ENCODE measurements around the gene CNDP1.

DNA sequence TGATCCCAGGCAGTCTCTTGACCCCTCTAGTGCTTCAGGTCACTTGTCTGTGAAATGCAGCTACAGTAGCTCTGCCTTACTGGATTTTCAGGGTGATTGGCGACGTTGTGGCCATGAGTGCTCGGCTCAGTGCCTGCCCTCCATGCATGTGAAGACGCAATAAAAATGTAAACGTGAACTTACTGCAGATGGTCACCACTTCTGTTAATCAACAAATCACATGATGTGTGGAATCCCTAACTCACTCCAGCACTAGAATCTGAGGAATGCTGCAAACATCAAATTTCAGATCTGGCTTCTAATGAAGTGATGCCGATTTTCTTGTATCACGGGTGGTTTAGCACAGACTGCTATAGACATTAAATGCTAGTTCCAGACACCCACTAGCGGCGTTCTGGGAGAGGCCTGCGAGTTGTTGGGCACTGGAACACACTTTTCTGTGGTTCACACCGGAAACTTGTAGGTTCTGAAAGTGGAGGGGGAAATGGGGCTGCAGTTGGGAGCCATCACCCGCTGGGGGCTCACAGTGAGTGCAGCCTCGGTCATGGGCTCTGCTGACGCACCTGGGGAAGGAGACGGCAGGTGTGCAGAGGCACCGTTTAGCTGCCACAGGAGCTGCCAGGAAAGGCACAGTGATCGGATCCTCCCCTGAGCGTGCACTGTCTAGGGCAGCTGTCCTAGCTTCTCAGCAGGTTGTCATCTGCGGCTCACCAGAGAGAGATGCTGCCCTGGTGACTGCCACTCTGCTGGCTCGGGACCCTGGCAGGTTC is 6.5 kb downstream of the CNDP1 start:
- TF ChIP-seq RAD21 (conservative IDR thresholded peaks at IDR 0.05) (no peak), EZH2 (IDR thresholded peaks at IDR 0.05; ENCODE audit: borderline replicate concordance, insufficient read depth, low read length, poor library complexity, severe bottlenecking) (no peak)
- TF ChIP-seq, protein P1, sequence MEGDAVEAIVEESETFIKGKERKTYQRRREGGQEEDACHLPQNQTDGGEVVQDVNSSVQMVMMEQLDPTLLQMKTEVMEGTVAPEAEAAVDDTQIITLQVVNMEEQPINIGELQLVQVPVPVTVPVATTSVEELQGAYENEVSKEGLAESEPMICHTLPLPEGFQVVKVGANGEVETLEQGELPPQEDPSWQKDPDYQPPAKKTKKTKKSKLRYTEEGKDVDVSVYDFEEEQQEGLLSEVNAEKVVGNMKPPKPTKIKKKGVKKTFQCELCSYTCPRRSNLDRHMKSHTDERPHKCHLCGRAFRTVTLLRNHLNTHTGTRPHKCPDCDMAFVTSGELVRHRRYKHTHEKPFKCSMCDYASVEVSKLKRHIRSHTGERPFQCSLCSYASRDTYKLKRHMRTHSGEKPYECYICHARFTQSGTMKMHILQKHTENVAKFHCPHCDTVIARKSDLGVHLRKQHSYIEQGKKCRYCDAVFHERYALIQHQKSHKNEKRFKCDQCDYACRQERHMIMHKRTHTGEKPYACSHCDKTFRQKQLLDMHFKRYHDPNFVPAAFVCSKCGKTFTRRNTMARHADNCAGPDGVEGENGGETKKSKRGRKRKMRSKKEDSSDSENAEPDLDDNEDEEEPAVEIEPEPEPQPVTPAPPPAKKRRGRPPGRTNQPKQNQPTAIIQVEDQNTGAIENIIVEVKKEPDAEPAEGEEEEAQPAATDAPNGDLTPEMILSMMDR (IDR thresholded peaks at IDR 0.05; ENCODE audit: poor library complexity, severe bottlenecking) = no peak
